HCT116 (cell line): Measurements from ENCODE around the gene CHD2. TPM values are rescaled to one million over a fixed set of nuclear protein-coding genes. Genes with fewer than 3 reads are reported as not detected.

ENCODE experiments used
- ATAC-seq: fragments of 200-7000 bp; cut with Tn5 transposase; 2 replicates; pipeline ENCODE4 v1.9.1; 2020; ENCODE audit warnings: mild to moderate bottlenecking, moderate library complexity
- BruUV-seq: library from RNA; stranded (reverse); fragments of 400-500 nt; replicated peaks from 2 replicates; lab custom pipeline; 2021; lab: Mats Ljungman, UMichigan
- CTCF ChIA-PET: fragments of 300-600 bp; sonication (Branson Sonifier 250); formaldehyde crosslinking; loops from one replicate; lab custom pipeline; 2021; ENCODE audit warnings: antibody characterized with exemption; lab: Charles Lee
- POLR2A ChIA-PET: fragments of 300-600, 350-600 bp; sonication (Branson Sonifier 250); formaldehyde crosslinking; loops from one replicate; lab custom pipeline; 2021; ENCODE audit warnings: antibody characterized with exemption; lab: Charles Lee
- RAD21 ChIA-PET, 2 experiments: fragments of 300-600 bp; sonication (Branson Sonifier 250); formaldehyde crosslinking; loops; one replicate each; lab custom pipeline; 2023; ENCODE audit warnings: low total read pairs in 2 of 2; ENCODE audit not compliant: uncharacterized antibody in 2 of 2, unreplicated experiment in 2 of 2, low non-redundant PET in 1 of 2; lab: Charles Lee
- DNase-seq: peaks from one replicate; pipeline ENCODE4 v3.0.0-alpha.2; 2010; ENCODE audit warnings: low read depth, low spot score
- H2AFZ ChIP-seq: fragments of 200-600 bp; shearing (Covaris generic), sonication (generic); 2 replicates; pipeline ENCODE4 v1.6.1; 2017; ENCODE audit warnings: low read depth, mixed run types, mixed read lengths, antibody characterized with exemption, low read length; ENCODE audit not compliant: poor library complexity, severe bottlenecking
- H3K27ac ChIP-seq: 2 replicates; pipeline ENCODE4 v1.5.1; 2012; ENCODE audit warnings: low read depth, low read length
- H3K27me3 ChIP-seq: fragments of 200-600 bp; sonication (generic); 2 replicates; pipeline ENCODE4 v1.6.1; 2016; ENCODE audit warnings: mixed run types, low read length, mixed read lengths; ENCODE audit not compliant: insufficient read depth
- H3K36me3 ChIP-seq, 2 experiments: fragments of 200-500 bp in 1 of 2; fragments of 200-600 bp in 1 of 2; sonication (Bioruptor generic) in 1 of 2; sonication (generic) in 1 of 2; 2 replicates each; pipeline versions ENCODE4 v1.5.1 to v1.6.1; 2014 to 2016; ENCODE audit warnings: low read length in 2 of 2, inconsistent platforms in 1 of 2, mixed read lengths in 1 of 2, mixed run types in 1 of 2; ENCODE audit not compliant: insufficient read depth in 2 of 2, control insufficient read depth in 1 of 2
- H3K4me1 ChIP-seq, 2 experiments: fragments of 200-600 bp in 1 of 2; sonication (generic) in 1 of 2; 2 replicates each; pipeline versions ENCODE4 v1.5.1 to v1.6.1; 2012 to 2017; ENCODE audit warnings: low read length in 2 of 2, inconsistent platforms in 1 of 2, mild to moderate bottlenecking in 1 of 2, mixed read lengths in 1 of 2, mixed run types in 1 of 2, moderate library complexity in 1 of 2; ENCODE audit not compliant: insufficient read depth in 2 of 2, control insufficient read depth in 1 of 2
- H3K4me2 ChIP-seq: fragments of 200-600 bp; sonication (generic); 2 replicates; pipeline ENCODE4 v1.6.1; 2017; ENCODE audit warnings: mixed run types, low read length, mixed read lengths
- H3K4me3 ChIP-seq, 2 experiments: fragments of 200-600 bp in 1 of 2; sonication (generic) in 1 of 2; replicated peaks in 1 of 2; 2 replicates each; pipeline ENCODE4 v1.5.1; 2011 to 2016; ENCODE audit warnings: low read length in 2 of 2, control low read depth in 1 of 2, low read depth in 1 of 2, mild to moderate bottlenecking in 1 of 2, mixed read lengths in 1 of 2, mixed run types in 1 of 2
- H3K79me2 ChIP-seq: fragments of 200-600 bp; sonication (generic); 2 replicates; pipeline ENCODE4 v1.6.1; 2017; ENCODE audit warnings: mild to moderate bottlenecking, mixed run types, low read length, moderate library complexity, mixed read lengths; ENCODE audit not compliant: insufficient read depth
- H3K9ac ChIP-seq: fragments of 200-600 bp; sonication (generic); 2 replicates; pipeline ENCODE4 v1.6.1; 2016; ENCODE audit warnings: low read length, mixed read lengths
- H3K9me2 ChIP-seq: fragments of 200-600 bp; sonication (generic), shearing (Covaris generic); 2 replicates; pipeline ENCODE4 v1.6.1; 2017; ENCODE audit warnings: mixed run types, mild to moderate bottlenecking, moderate library complexity; ENCODE audit not compliant: insufficient read depth
- H3K9me3 ChIP-seq, 2 experiments: fragments of 200-500 bp in 1 of 2; fragments of 200-600 bp in 1 of 2; sonication (Bioruptor generic) in 1 of 2; sonication (generic) in 1 of 2; 2 replicates each; pipeline ENCODE4 v1.6.1; 2014 to 2017; ENCODE audit warnings: low read length in 2 of 2, mixed read lengths in 2 of 2, inconsistent platforms in 1 of 2, low read depth in 1 of 2, mild to moderate bottlenecking in 1 of 2, mixed run types in 1 of 2, moderate library complexity in 1 of 2; ENCODE audit not compliant: control insufficient read depth in 1 of 2, insufficient read depth in 1 of 2
- H4K20me1 ChIP-seq: fragments of 200-600 bp; sonication (generic), shearing (Covaris generic); 2 replicates; pipeline ENCODE4 v1.6.1; 2017; ENCODE audit warnings: mixed run types, mild to moderate bottlenecking, moderate library complexity; ENCODE audit not compliant: insufficient read depth
- ATF3 ChIP-seq: IDR thresholded peaks from 2 replicates; pipeline ENCODE4 v1.6.1; 2012
- EGR1 ChIP-seq: IDR thresholded peaks from 2 replicates; pipeline ENCODE4 v1.6.1; 2012; ENCODE audit warnings: low read depth
- ELF1 ChIP-seq: IDR thresholded peaks from 2 replicates; pipeline ENCODE4 v1.6.1; 2012; ENCODE audit warnings: low read depth, borderline replicate concordance
- EZH2phosphoT487 ChIP-seq: fragments of 200-600 bp; IDR thresholded peaks from 2 replicates; pipeline ENCODE4 v1.6.1; 2018; ENCODE audit warnings: antibody characterized with exemption, borderline replicate concordance
- FOSL1 ChIP-seq: IDR thresholded peaks from 2 replicates; pipeline ENCODE4 v1.6.1; 2012; ENCODE audit warnings: low read depth
- JUND ChIP-seq: IDR thresholded peaks from 2 replicates; pipeline ENCODE4 v1.6.1; 2012
- MAX ChIP-seq: IDR thresholded peaks from 2 replicates; pipeline ENCODE4 v1.6.1; 2012
- POLR2AphosphoS5 ChIP-seq: IDR thresholded peaks from 2 replicates; pipeline ENCODE4 v1.6.1; 2011; ENCODE audit warnings: mild to moderate bottlenecking, low read depth, low read length, moderate library complexity
- REST ChIP-seq: IDR thresholded peaks from 2 replicates; pipeline ENCODE4 v1.6.1; 2012; ENCODE audit warnings: low read depth
- SIN3A ChIP-seq: IDR thresholded peaks from 2 replicates; pipeline ENCODE4 v1.6.1; 2012; ENCODE audit warnings: low read depth
- SP1 ChIP-seq: IDR thresholded peaks from 2 replicates; pipeline ENCODE4 v1.6.1; 2012; ENCODE audit warnings: low read depth
- SRF ChIP-seq: IDR thresholded peaks from 2 replicates; pipeline ENCODE4 v1.6.1; 2012; ENCODE audit warnings: low read depth
- TCF7L2 ChIP-seq: IDR thresholded peaks from 2 replicates; pipeline ENCODE4 v1.7.0; 2011; ENCODE audit warnings: borderline replicate concordance, inconsistent platforms; ENCODE audit not compliant: insufficient read depth, insufficient read length; ENCODE audit errors: extremely low read depth
- YY1 ChIP-seq: IDR thresholded peaks from 2 replicates; pipeline ENCODE4 v1.6.1; 2011; ENCODE audit warnings: low read length, low read depth, moderate library complexity, mild to moderate bottlenecking; ENCODE audit not compliant: insufficient replicate concordance; ENCODE audit errors: extremely low read depth
- intact Hi-C: fragments of 100-400 bp; cut with micrococcal nuclease; formaldehyde crosslinking; loops from 2 replicates; pipeline ENCODE4 v1.10.0; 2022
- total RNA-seq: library from RNA; stranded (reverse); gene quantifications from one replicate; pipeline ENCODE4 v1.2.1, GENCODE V29; 2021; ENCODE audit not compliant: unreplicated experiment
- TF ChIP-seq, protein P1 (sequence below), 3 experiments: fragments of 200-600 bp in 1 of 3; sonication (generic) in 1 of 3; IDR thresholded peaks in 2 of 3; conservative IDR thresholded peaks in 1 of 3; 2 replicates each; pipeline ENCODE4 v1.5.1; 2012 to 2017; ENCODE audit warnings: low read depth in 2 of 3, low read length in 2 of 3, antibody characterized with exemption in 1 of 3, borderline replicate concordance in 1 of 3, control low read depth in 1 of 3, mild to moderate bottlenecking in 1 of 3, mixed read lengths in 1 of 3, mixed run types in 1 of 3, moderate library complexity in 1 of 3; ENCODE audit not compliant: insufficient read depth in 1 of 3

The CHD2 gene
- total RNA-seq, 1 experiment from 2014 or later = 116 TPM

- TF ChIP-seq SRF (no peak), ATF3 (no peak), ELF1 (no peak), EGR1 (no peak), EZH2phosphoT487 (no peak), SIN3A (no peak), YY1 (no peak), JUND (no peak)
Measured at GRCh38 chr15:92997821-92998220, 97.7 kb downstream of the CHD2 start (continued).

DNA sequence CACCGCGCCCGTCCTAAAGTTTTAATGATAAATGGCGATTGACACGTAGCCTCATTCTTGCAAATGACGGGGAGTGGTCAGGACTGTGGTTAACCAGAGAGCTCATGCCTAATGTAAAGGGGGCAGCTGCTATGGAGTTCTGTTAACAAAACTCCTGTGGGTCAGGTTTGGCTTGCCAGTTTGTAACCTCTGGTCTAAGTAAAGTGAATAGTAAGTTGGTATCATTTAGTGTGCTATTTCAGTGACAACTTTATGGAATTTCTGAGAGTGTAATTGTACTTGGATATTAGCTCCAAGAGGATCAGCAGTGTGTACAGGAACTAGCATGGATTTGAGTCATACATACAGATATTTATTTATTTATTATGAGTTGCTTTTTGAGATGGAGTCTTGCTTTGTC is 101.0 kb downstream of the CHD2 start:
- Histone ChIP-seq H3K9me2 (no peaks in the 10 kb centered on the region), H3K27me3 (no peaks in the 10 kb centered on the region), H3K79me2 (peaks cover 28% of the 10 kb centered on the region), H3K9me3 (no peaks in the 10 kb centered on the region), H3K9ac (no peak overlapping the region), H3K4me1 (no peaks in the 10 kb centered on the region), H3K4me2 (no peak overlapping the region), H4K20me1 (no peaks in the 10 kb centered on the region), H3K4me3 (no peak overlapping the region), H3K36me3 (peaks cover 73 to 79% of the 10 kb centered on the region in 2 experiments), H2AFZ (no peak overlapping the region), H3K27ac (no peak overlapping the region)
- intact Hi-C loops = no loop called here
- RAD21 ChIA-PET = no interaction called here
- DNase-seq = no peak
- BruUV-seq = no TSS peak
- ATAC-seq = no peak
- POLR2A ChIA-PET = no interaction called here
- TF ChIP-seq ELF1 = no peak
- no peak for TF ChIP-seq FOSL1
- TF ChIP-seq SP1 = no peak
- no peak for TF ChIP-seq REST
- TF ChIP-seq MAX = no peak
- TF ChIP-seq YY1 = no peak
- TF ChIP-seq EZH2phosphoT487 = no peak
- TF ChIP-seq TCF7L2 = no peak
- TF ChIP-seq, protein P1, sequence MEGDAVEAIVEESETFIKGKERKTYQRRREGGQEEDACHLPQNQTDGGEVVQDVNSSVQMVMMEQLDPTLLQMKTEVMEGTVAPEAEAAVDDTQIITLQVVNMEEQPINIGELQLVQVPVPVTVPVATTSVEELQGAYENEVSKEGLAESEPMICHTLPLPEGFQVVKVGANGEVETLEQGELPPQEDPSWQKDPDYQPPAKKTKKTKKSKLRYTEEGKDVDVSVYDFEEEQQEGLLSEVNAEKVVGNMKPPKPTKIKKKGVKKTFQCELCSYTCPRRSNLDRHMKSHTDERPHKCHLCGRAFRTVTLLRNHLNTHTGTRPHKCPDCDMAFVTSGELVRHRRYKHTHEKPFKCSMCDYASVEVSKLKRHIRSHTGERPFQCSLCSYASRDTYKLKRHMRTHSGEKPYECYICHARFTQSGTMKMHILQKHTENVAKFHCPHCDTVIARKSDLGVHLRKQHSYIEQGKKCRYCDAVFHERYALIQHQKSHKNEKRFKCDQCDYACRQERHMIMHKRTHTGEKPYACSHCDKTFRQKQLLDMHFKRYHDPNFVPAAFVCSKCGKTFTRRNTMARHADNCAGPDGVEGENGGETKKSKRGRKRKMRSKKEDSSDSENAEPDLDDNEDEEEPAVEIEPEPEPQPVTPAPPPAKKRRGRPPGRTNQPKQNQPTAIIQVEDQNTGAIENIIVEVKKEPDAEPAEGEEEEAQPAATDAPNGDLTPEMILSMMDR (IDR thresholded peaks at IDR 0.05 in 2 of 3, conservative IDR thresholded peaks at IDR 0.05 in 1 of 3; ENCODE audit: borderline replicate concordance in 1 of 3, insufficient read depth in 1 of 3, low read depth in 2 of 3, low read length in 2 of 3) = no peak
- no peak for TF ChIP-seq JUND
- no peak for TF ChIP-seq POLR2AphosphoS5
- TF ChIP-seq EGR1 = no peak
- CTCF ChIA-PET = no interaction called here
